Thoracic aorta (tissue), 2 donors: ENCODE results near the gene LUZP2. TPM values are rescaled to one million over a fixed set of nuclear protein-coding genes. Genes with fewer than 3 reads are reported as not detected.
A peak's percentile ranks its signal among the peaks of the same experiment; 100 is the strongest.

Experiments
- ATAC-seq: fragments of 150-250 bp; one replicate; pipeline ENCODE4 v1.8.0; 2017; ENCODE audit warnings: low read depth; ENCODE audit not compliant: insufficient number of reproducible peaks, low FRiP score
- DNase-seq: peaks from one replicate; pipeline ENCODE4 v3.0.0-alpha.2; 2020; ENCODE audit warnings: low spot score
- H3K27ac ChIP-seq, 2 donors: fragments of 200-600 bp; sonication (generic); 1 replicate in 1 of 2; 2 replicates in 1 of 2; pipeline ENCODE4 v1.5.1; 2016; ENCODE audit warnings: mild to moderate bottlenecking in 2 of 2, moderate library complexity in 2 of 2
- H3K27me3 ChIP-seq: fragments of 200-600 bp; sonication (generic); replicated peaks from 2 replicates; pipeline ENCODE4 v1.6.0; 2016; ENCODE audit warnings: mild to moderate bottlenecking; ENCODE audit not compliant: insufficient read depth
- H3K36me3 ChIP-seq: fragments of 200-600 bp; sonication (generic); one replicate; pipeline ENCODE4 v1.5.1; 2016
- H3K4me1 ChIP-seq, 2 donors: fragments of 200-600 bp; sonication (generic); 1 replicate in 1 of 2; 2 replicates in 1 of 2; pipeline versions ENCODE4 v1.5.1 to v1.6.0; 2016; ENCODE audit warnings: low read depth in 2 of 2, mild to moderate bottlenecking in 1 of 2; ENCODE audit not compliant: control insufficient read depth in 1 of 2
- H3K4me3 ChIP-seq: fragments of 200-600 bp; sonication (generic); 2 replicates; pipeline ENCODE4 v1.5.1; 2016; ENCODE audit warnings: mild to moderate bottlenecking
- H3K9me3 ChIP-seq: fragments of 200-600 bp; sonication (generic); 2 replicates; pipeline ENCODE4 v1.5.1; 2016
- total RNA-seq, 2 donors: library from RNA; depleted of rRNA; stranded (reverse); fragments of >200 nt; gene quantifications; one replicate each; pipeline versions ENCODE4 v1.1.0 to v1.2.3, GENCODE V29; 2016
- TF ChIP-seq, protein P1 (sequence below): fragments of 200-600 bp; sonication (generic); IDR thresholded peaks from one replicate; pipeline ENCODE4 v1.5.1; 2019; ENCODE audit warnings: antibody characterized with exemption

LUZP2 gene
- total RNA-seq, 2 donors from 2014 or later, result 0.41 TPM; not detected in 1

DNA sequence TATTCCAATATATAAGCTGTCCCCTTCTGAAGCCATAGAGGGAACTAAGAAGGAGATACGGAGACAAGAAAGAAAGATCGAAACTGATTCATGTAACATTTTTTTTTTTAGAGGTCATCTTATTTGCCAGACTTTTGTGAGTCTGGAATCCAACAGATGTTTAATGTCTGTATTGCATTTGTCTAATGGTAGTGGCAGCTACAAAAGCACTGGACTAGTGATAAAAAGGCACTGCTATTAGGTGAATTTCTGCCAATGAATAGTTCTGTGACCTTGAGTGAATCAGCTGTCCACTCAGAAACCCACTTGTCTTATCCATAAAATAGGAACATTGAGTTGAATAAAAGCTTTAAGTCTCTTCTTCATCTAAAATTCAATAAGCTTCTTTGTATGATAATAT is 25.8 kb upstream of the LUZP2 start:
- Histone ChIP-seq H3K9me3 (no peaks in the 10 kb centered on the region), H3K27ac (no peak overlapping the region), H3K4me1 (no peaks in the 10 kb centered on the region), H3K36me3 (no peaks in the 10 kb centered on the region), H3K4me3 (no peak overlapping the region), H3K27me3 (no peaks in the 10 kb centered on the region)
- DNase-seq (no peak), ATAC-seq (no peak)
- TF ChIP-seq, protein P1, sequence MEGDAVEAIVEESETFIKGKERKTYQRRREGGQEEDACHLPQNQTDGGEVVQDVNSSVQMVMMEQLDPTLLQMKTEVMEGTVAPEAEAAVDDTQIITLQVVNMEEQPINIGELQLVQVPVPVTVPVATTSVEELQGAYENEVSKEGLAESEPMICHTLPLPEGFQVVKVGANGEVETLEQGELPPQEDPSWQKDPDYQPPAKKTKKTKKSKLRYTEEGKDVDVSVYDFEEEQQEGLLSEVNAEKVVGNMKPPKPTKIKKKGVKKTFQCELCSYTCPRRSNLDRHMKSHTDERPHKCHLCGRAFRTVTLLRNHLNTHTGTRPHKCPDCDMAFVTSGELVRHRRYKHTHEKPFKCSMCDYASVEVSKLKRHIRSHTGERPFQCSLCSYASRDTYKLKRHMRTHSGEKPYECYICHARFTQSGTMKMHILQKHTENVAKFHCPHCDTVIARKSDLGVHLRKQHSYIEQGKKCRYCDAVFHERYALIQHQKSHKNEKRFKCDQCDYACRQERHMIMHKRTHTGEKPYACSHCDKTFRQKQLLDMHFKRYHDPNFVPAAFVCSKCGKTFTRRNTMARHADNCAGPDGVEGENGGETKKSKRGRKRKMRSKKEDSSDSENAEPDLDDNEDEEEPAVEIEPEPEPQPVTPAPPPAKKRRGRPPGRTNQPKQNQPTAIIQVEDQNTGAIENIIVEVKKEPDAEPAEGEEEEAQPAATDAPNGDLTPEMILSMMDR, result no peak

DNA sequence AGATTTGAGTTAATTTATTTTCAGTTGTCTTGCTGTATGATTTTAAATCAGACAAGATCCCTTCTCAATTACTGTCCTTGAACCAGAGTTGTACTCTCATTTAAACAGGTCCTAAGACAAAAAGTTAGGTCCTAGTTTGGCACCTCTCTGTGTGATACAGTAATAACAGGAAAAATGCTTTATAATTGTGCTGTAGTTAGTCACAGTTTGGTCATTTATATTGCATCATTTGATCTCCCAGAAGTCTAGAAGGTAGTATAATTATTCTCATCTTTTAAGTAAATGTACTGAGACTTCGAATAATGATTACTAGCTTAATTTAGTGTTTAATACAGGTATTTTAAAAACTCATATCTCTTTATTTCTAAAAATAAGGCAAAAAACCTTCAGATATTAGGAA is 18.1 kb upstream of the LUZP2 start:
- ATAC-seq, result no peak
- H3K27ac ChIP-seq, result no peak overlapping the region
- no peaks in the 10 kb centered on the region for H3K9me3 ChIP-seq
- TF ChIP-seq, protein P1, result no peak
- H3K4me3 ChIP-seq, result no peak overlapping the region
- no peaks in the 10 kb centered on the region for H3K27me3 ChIP-seq
- no peaks in the 10 kb centered on the region for H3K4me1 ChIP-seq
- no peaks in the 10 kb centered on the region for H3K36me3 ChIP-seq
- DNase-seq, result no peak

- Histone ChIP-seq H3K4me3 (no peak overlapping the region), H3K36me3 (no peaks in the 10 kb centered on the region), H3K4me1 (no peaks in the 10 kb centered on the region), H3K27me3 (no peaks in the 10 kb centered on the region), H3K9me3 (no peaks in the 10 kb centered on the region), H3K27ac (no peak overlapping the region)
- ATAC-seq (no peak), DNase-seq (no peak)
- TF ChIP-seq, protein P1, result no peak
These were observed 7.4 kb upstream of the LUZP2 start for GRCh38 chr11:24489477-24489876.

- no peak overlapping the region for H3K27ac ChIP-seq
- H3K4me3 ChIP-seq, result peak overlapping the region; percentile 63
- TF ChIP-seq, protein P1, result no peak
- peaks cover 0 to 6% of the 10 kb centered on the region in 2 donors for H3K4me1 ChIP-seq
- ATAC-seq, result no peak
- DNase-seq, result no peak
- H3K27me3 ChIP-seq, result no peaks in the 10 kb centered on the region
- no peaks in the 10 kb centered on the region for H3K9me3 ChIP-seq
- H3K36me3 ChIP-seq, result no peaks in the 10 kb centered on the region
These were observed 492 bp upstream of the LUZP2 start for GRCh38 chr11:24496386-24496735.

- TF ChIP-seq, protein P1, result no peak
- ATAC-seq, result no peak
These were observed 978 bp downstream of the LUZP2 start for GRCh38 chr11:24497831-24498230.

More at GRCh38 chr11:24497831-24498230, 978 bp downstream of the LUZP2 start:
- Histone ChIP-seq H3K27me3 (no peaks in the 10 kb centered on the region), H3K27ac (no peak overlapping the region), H3K36me3 (no peaks in the 10 kb centered on the region), H3K4me3 (no peak overlapping the region), H3K4me1 (peaks cover 0 to 6% of the 10 kb centered on the region in 2 donors), H3K9me3 (no peaks in the 10 kb centered on the region)
- DNase-seq, result no peak
